NB4 (cell line): ENCODE data around the gene GUF1.

ENCODE experiments used
- CTCF ChIP-seq: IDR thresholded peaks from one replicate; pipeline ENCODE4 v1.5.1; 2012; ENCODE audit warnings: low read depth, low read length
- MAX ChIP-seq: IDR thresholded peaks from 2 replicates; pipeline ENCODE4 v1.6.1; 2011; ENCODE audit warnings: low read depth, low read length
- MYC ChIP-seq: IDR thresholded peaks from 2 replicates; pipeline ENCODE4 v1.6.1; 2011; ENCODE audit warnings: low read depth, low read length
- POLR2A ChIP-seq: IDR thresholded peaks from 2 replicates; pipeline ENCODE4 v1.6.1; 2011; ENCODE audit warnings: mild to moderate bottlenecking; ENCODE audit not compliant: insufficient read length; ENCODE audit errors: extremely low read depth

GRCh38 chr4:44684648-44685047 lies 6.4 kb downstream of the GUF1 start:
- TF ChIP-seq CTCF (no peak), POLR2A (no peak), MAX (no peak), MYC (no peak)
